CD4-positive, alpha-beta T cell treated with Interleukin-17A for 4 hours (primary cell): ENCODE measurements around the gene RHOJ.
"Not testable (repeated sequence)": the region's sequence is repeated elsewhere in the genome, so short reads cannot be mapped to it uniquely, and the experiment has no call there.

ENCODE experiments used
- DNase-seq: peaks from one replicate; pipeline ENCODE4 v3.0.0-alpha.2; 2020; ENCODE audit warnings: mixed read lengths

The RHOJ gene

DNA sequence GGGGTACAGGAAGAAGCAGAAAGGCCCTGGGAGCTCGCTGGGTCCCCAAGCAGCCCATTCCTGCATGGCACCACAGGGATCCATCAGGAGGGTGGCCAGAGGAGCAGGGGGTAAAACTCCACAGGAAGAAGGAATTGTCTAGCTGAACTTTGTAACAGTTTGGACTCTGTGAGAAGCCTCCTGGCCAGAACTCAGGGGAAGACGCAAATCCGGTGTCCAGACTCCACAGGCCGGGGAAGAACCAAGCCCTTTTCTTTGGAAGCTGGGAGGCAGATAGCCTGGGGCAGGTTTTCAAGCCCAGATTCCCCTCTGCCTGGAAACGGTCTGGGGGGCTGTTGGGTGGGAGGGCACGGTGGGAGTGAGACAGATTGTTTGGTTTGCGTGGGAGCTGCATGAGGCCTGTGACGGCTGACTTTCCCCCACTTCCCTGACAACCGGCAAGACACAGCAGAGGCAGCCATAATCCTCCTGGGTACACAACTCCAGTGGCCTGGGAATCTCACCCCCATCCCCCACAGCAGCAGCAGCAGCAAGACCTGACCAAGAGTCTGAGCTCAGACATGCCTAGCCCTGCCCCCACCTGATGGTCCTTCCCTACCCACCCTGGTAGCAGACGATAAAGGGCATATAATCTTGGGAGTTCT is 97.8 kb downstream of the RHOJ start:
- DNase-seq, result no peak

DNA sequence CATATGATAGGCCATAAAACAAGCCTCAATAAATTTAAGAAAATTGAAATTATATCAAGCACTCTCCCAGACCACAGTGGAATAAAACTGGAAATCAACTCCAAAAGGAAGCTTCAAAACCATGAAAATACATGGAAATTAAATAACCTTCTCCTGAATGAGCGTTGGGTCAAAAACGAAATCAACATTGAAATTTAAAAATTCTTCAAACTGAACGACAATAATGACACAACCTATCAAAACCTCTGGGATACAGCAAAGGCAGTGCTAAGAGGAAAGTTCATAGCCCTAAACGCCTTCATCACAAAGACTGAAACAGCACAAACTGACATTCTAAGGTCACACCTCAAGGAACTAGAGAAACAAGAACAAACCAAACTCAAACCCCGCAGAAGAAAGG is 100.2 kb downstream of the RHOJ start:
- not testable (repeated sequence) for DNase-seq

DNA sequence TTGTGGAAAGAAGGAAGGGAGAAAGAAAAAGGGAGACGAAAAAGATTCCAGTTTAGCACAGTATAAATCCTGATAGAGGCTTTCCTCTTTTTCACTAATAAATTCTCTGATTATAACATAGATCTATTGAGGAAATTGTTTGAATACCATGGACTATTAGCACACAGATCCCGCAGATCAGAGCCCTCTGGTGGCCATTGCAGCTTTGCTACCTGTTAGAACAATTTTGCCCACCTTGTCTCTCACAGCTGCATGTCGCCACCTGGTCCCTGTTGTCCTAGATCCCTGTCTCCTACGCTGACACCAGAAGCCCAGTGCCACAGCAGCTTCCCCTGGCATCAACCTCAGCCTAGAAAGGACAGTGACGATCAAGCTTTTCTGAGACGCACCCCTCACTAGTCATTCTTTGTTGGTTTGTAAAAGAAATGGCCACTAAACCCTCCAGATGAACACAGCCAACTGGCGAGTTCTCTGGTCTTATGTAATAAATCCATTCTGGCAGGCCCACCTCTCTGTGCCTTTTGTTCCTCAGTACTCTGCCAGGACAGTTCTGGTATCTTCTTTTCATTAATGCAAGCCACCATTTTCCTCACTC is 104.6 kb downstream of the RHOJ start:
- DNase-seq, result peak; percentile 16

DNA sequence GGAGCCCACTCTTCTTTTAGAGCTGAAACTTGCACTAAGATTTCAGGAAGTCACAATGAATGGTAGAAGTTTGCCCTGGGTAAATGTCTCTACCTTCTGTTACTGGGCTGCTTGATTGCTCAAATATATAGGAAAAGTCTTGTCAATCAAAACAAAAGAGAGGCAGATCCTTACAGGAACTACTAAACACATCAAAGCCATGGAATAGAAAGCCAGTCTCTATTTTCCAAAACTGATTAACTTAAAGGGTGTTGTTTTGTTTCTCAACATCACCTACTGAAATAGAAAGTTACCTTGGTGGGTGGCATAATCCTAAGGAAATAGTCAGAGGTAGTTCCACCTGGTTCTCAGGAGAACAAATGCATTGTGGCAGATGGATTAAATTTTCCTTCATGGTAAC is 114.6 kb downstream of the RHOJ start, which contains the start of gene GPHB5:
TSS of gene GPHB5 (minus strand) at position 101 of the 400 bp plus-strand sequence. CDS start 1,086 bp downstream, outside the sequence.
- no peak for DNase-seq

DNA sequence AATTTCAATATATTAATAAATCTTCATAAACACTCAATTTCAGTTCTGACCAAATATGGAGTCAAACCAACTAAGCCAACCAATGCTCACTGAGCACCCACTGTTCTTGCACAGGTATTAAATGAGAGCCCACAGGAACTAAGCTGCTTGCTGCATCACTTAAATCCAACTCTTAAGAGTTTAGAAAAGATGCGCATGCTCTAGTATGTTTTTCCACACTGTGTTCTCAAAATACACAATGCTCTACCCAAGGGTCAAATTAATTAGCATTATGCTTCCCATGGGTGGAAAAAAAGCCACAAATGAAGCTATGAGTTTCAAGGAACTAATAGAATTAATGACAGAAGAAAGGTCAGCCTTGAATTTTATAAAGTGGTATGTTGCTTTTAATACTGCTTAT is 118.2 kb downstream of the RHOJ start:
- no peak for DNase-seq

DNA sequence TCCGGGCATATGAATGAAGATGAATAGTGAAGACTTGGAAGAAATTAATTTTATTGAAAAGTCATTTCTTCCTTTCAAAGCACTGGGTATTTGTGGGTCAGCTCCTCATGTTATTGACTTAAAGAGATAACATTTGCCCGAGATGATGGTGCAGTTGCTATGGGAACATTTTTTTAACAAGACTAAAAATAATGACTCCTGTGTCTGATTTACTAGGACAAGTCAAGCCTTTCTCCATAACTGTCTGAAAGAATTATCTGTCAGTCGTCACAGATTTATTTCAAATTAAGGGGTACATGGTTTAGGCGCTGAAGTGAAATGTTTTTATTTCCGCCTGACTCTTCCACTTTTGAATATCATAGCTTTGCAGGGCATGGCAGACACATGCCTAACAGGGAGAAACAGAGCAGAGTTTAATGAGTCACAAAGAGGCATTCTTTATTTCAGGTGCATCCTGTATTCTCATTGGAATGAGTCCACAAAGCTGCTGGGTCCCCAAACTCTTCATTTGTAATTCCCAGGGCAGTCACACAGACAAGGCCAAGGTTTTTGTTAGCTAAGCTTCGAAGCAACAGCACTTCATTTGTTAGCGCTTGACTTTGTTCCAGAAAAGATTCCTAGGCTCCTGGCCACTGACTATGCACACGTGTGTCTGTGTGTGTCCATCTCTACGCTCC is 118.8 kb downstream of the RHOJ start:
- DNase-seq, result no peak

DNA sequence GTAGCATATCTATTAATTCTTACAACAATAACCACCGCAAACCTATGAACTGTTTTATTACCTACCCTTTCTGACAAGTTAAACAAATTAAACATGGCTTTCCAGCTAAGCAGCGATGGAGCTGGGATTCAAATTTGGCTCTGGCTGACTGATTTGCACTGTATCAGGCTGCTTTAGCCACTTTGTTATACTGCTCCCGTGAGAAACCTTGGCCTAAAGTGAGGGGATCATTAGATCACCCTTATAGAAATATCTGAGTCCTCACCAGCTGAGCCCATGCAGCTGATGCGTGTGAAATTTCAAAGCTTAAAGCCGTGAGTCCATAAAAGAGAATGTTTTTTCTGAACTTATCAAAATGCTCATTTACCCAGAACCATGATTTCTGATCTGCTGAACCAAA is 122.6 kb downstream of the RHOJ start:
- no peak for DNase-seq

DNA sequence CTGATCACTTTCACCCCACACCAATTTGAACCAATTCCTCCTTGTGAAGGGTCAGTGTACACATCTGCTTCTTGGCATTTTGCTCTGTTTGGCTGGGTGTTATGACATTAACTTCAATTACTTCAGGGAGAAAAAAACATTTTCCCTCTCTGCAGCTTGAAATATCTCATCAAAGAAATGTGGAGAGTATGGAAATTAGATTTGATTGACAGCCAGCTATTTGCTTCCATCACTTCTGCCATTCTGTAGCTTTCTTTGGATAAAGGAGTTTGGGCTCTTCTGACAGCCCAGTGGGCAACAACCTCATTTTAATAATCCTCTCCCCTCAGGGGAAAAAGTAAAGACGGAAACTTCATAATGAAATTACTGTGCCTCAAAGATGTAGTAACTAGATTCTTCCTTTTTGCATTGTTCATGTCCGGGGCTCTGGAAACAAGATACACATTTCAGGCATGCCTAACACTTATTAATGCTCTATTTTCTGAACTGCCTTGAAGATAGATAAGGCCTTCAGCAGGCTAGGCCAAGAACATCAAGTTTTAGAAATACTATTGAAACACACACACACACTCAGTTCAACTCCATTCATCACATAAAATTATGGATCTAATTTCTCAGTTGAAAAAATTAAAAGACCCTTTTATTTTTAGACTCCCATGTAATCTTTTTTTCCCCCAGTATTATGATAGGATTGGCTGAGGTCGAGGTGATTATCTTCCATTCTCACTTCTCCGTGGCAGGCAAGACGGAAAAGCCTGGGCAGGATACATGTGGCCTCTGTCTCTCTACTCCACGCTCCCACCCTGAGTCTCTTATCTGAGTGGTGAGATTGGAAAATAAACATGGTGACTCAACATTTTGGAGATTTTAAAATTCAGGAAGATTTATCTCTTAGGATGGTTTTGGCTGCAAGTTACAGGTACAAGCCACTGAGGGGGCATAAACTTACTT is 124.8 kb downstream of the RHOJ start:
- DNase-seq, result no peak

DNA sequence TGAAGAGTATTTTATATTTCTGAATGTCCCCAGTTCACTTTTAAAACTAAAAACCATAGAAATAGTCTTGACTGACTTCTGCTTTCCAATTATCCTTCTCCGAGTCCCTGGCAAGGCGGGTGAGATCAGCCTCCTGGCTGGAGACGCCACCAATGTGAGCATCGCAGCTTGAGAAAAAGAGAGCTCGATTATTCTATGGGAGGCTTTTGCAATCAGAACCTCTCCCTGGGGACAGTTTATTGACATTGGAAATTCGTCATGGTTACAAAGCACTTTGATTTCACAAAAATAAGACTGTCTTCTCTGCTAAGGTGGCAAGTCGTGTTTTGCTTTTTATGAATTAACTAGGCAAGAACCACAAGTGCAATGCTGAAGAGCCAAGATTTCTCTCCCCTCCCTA is 138.1 kb downstream of the RHOJ start:
- DNase-seq, result no peak
